HS-27A (cell line): Measurements from ENCODE around the gene RASGEF1B.

ENCODE experiments used
- DNase-seq: peaks from one replicate; pipeline ENCODE4 v3.0.0-alpha.2; 2012; ENCODE audit warnings: low read depth, missing footprints

The RASGEF1B gene

DNA sequence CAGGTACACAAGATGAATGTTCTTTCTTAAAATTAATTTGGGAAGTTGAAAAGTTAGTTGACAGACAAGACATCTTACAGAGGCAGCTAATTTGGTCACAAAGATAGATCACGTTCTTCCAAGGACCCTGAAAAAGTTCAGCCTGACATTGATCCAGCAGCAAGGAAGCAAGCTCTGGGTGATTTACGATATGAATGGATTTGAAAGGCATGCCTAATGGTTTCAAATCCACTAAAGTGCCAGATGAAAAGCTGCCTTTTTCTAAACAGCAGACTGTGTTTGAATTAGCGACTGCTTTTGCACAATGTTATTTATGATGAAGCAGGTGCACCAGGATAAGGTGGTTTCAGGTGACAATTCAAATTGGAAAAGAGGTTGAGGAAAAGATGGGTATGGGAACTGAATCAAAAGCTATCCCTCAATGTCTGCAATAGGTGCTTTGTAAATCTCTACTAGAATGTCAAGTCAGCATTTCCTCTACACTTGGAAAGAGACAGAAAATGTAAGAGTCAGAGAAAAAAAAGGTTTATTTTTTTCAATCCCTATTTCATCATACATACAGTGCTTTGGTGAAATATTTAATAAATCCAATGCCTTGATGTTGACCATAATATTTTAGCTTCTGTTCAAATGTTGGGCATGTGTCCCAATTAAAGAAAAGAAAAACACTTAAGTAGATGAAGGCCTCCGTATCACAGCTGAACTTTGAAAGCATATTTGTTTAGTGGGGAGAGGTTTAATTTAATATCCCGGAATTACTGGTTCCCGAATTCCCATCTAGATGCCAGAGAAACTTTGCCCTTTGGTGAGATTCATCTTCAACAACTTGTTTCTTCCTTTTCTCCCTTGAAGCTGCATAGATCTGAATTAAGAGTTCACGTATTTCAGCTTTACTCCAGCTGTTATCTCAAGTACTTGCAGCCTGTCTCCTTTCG, 6.0 kb downstream of the RASGEF1B start:
- no peak for DNase-seq

DNA sequence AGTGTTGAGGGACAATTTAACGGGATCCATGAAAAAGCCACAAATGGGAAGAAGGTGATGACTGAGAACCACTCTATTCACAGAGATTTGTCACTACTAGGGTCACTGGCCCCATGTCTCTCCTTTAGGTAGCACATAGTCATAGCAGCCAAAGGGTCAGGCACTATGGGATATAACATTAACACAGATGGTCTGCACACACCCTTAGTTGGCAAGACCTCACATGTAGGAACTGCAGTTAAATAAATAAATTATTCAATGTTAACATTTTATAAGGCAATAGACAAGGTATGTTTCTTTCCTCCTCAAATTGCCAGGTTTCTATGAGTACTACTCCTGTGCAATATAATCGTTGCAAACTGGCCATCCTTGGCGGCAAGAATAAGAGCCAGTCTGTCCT, 10.9 kb downstream of the RASGEF1B start:
- DNase-seq, result no peak

DNA sequence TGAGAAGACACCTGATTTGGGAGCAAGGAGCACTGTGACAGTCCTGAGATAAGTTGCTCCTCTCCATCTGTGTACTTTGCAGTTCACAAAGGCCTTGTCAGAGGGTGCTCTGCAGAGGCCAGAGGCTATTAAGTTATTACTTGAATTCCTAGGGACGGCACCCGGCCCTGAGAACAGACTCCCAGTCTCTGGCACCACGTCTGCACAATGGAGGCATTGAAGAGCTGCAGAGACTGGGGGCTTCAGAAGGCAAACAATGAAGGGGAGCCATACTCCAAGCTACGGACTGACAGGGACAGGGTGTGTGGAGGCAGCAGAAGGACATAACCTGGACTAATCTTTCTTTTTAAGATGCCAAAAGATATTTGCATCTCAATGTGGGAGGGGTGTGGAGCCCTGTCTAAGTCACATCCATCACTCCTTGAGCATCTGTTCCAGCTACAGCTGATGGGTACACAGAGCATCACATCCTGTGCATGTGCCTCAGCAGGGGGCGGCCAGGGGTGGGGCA, 11.5 kb downstream of the RASGEF1B start:
- DNase-seq, result no peak

DNA sequence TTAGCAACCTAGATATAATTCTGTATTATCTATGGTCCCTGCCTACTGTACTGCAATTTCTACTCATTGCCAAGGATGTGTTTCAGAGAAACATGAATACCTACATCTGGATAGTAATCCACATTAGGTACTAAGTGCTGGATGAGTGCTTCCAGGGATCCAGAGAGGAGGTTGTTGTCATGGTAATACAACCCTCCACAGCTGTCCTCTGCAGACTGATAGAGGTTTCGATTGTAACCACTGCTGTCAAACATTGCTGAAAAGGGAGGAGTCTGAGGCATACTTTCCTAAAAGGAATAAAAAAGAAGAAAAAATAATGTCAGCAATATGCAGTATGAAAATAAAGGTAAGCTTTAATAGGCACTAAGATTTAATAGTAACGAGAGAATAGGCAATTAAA, 12.5 kb downstream of the RASGEF1B start:
- DNase-seq, result no peak

DNA sequence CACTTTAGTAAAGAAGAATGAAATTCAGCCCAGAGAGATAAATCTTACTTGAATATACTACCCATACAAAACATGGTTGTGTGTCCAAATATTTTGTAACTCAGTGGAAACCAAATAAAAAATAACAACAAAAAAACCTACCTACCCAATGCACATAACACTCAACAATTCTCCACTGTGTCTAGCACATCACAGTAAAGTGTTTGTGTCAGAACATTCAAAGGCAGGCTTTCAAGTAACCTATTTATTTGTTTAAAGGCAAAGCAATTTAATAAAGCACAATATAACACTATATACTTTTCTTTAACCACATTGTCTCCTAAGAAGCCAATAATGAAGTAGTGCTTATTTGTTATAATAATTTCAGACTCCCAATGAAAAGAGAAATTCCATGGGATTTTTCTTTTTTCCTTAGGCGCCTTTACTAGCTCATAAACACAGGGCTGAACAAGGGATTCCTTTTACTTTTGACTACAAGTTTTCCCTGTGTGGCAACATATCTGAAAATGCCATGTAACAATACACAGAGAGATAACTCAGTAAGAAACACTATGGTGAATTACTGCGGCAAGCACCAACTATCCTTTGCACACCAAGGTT, 13.7 kb downstream of the RASGEF1B start:
- no peak for DNase-seq

DNA sequence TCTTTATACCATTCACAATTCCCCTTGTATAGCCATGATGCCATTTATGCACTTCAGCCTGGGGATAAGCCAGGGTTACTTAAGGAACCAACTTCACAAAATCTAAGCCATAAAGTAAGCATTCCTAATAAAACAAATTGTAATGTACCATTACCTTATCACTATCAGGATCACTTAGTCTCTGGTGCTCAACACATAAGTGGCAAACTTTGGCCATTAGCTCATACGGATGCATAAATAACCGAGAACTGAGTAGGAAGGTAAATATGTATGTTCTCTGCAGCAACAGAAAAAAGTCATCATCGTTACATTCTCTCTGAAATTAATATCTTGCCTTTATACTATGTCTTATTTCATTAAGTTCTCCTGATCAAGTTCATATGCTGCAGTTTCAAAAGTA, 14.4 kb downstream of the RASGEF1B start:
- no peak for DNase-seq

DNA sequence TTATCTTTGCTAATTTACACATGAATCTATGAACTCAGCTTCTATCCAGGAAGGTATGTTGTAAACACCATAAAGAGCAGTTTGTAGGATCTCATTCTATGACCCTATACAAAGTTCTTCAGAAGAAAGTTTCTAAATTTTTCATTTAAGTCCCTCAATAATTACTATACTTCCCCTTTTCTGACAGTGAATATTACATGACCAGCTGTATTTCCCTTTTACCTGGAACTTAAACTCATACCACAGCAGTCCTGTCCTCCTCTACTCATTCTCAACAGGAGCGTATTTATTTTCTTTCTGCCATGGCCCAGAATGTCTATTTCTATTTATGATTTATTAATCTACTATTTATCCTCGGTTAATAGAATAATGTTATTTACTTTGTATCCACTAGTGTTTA, 15.8 kb downstream of the RASGEF1B start:
- DNase-seq, result no peak

DNA sequence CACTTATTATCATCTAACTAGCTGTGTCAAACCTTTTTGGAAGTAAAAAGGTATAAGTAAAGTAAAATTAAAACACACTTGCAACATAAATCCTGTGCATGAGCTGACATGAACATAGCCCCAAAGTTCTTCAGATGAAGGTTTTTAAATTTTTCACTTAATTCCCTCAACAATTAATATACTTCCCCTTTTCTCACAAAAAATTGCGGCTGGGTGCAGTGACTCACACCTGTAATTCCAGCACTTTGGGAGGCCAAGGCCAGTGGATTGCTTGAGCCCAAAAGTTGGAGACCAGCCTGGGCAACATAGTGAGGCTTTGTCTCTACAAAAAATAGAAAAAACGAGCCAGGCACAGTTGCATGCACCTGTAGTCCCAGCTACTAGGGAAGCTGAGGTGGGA, 16.8 kb downstream of the RASGEF1B start:
- DNase-seq, result no peak

DNA sequence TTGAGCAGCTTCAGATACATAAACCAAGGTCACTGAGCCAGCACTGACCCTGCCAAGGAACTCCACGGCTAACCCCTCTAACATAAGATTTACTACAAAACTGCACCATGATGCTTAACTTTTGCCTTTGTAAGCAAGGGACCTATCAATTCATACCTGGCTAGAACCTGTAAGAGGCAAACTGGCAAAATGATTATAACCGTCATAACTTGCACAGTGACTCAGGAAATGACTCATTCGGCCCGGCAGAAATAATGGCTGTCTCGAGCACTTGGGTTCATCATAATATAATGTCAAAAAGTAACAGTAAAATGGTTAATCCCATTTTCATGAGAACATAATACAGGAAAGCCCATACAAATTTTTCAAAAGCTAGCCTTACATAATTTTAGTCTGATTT, 17.2 kb downstream of the RASGEF1B start:
- DNase-seq, result no peak

DNA sequence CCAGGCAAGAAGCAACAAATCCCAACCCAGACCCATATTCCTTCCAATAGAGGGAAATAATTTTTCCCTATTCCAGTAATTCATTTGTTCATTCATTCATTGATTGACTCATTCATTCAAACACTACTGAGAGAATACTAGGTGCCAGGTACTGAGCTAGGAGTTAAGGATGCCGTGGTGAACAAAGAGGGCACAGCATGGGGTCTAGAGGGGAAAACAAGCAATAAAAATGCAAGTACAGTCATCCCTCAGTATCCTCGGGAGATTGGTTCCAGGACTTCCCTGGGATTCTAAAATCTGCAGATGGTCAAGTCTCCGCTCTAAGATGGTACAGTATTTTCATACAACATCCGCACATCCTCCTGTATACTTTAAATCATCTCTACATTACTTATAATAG, 18.7 kb downstream of the RASGEF1B start:
- DNase-seq, result no peak

DNA sequence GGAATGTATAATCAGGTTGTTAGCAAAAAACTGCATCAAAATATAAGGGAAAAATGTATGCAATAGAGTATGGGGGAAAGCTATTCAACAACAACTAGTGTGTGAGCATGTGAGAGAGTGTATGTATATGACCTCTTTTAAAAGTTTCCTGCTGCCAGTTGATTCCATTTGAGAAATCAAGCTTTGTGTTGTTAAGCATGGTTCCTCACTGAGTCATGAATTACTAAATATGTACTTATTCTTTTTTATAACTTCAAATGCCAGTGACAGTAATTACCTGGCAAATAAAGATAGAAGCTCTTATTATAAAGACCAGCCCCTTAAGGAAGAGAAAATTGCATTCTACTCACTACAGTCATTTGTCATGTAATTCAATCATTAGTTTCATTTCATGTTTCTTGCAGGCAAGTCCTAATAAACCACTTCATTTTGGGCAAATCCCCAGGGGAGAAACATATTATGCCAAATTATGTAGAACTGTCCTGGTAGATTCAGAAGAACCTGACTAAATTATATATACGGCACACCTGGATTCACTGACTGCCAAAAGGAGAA, 19.2 kb downstream of the RASGEF1B start:
- no peak for DNase-seq

DNA sequence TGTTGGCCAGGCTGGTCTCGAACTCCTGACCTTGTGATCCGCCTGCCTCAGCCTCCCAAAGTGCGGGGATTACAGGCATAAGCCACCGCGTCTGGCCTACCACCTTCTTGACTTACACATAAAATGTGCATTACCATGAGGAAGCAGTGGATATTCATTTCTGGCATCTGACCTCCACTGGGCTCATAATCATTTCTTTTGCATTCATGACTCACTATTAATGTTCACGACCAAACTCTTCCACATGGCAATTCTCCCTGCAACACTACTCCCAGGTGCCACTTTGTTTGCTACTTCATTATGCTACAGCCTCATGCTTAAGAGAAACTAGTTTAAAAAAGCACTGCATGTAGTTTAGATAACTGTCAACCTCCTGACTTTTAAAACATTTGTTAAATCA, 22.7 kb downstream of the RASGEF1B start:
- DNase-seq, result no peak

DNA sequence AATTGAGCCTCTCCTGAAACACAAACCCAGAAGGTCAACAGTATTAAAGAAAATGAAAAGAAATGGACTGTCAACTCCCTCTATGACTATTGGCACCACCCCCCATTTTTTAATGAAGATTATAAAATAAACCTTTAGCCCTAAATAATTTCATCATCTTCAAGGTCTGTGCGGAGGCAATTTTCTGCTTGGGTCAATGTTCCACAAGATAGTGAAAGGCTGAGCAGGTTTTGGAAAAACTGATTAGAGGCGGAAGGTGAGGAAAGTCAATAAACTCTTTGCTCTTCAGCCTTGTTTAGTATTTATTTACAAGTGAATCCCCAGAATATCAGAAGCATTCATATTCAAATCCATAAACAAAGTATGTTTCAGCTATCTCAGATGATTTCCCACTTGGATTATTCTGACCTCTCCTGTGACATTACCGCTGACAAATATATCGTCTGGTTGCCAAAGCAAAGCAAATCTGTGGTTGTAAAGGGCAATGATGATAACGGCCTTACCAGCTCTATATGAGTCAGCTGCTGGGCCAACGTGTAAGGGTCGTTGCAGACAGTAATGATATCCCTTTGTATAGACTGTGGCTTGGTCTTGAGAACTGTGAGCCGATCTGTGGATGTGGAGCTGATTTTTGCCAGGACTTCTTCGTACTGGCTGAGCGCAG, 24.0 kb downstream of the RASGEF1B start:
- DNase-seq, result no peak

DNA sequence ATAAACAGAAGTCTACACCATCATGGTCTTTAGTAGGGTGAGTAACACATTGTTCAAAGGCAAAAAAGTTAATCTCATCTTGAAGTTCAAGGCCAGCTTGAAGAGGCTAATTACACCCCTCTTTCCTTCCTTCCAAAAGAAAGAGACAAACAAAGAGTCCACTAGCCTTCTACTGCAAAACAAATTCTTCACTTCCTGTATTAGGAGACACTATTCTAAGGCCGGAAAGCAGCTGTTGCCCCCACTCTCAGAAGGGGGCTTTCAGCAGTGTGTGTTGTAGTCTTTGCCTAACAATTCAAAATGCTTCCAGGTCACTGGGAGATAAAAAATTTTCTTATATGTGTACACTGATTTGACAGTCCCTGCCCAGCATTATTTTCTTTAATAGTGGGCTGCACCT, 25.1 kb downstream of the RASGEF1B start:
- no peak for DNase-seq

DNA sequence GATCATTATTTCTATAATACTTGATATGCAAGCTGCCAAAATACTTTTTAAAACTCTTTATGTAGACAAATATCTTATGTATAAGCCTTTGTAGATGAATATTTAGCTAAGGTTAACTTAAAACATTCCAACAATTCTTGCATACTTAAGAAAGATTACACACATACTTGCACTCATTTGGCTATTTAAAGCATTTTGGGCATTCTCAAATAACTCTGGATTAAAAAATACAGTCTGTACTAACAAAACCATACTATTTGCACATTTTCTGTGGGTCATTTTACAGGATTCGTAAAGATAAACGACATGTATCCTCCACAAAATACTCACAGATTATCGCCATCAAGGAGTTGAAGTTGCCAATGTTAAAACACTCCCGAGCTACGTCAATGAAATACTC, 26.5 kb downstream of the RASGEF1B start:
- no peak for DNase-seq

DNA sequence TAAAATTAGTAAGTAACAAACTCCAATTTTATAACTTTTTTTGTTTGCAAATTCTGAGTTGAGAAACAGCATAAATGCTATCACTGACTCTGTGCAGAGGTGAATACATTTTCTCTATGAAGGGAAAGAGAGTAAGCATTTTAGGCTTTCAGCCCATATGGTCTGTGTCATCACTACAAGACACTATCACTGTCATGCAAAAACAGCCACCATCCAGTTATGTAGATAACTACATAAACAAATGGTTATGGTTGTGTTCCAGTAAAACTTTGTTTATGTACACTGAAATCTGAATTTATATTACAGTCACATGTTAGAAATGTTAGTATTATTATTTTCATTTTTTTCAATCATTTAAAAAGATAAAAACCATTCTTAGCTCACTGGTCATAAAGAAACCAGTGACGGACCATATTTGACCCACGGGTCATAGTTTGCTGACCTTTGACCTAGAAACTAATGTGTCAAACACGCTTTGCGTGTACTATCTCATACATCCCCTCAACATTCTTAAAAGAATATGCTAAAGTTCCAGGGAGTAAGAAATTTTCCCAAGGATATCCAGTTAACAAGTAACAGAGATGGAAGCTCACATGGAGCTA, 29.1 kb downstream of the RASGEF1B start:
- DNase-seq, result no peak

DNA sequence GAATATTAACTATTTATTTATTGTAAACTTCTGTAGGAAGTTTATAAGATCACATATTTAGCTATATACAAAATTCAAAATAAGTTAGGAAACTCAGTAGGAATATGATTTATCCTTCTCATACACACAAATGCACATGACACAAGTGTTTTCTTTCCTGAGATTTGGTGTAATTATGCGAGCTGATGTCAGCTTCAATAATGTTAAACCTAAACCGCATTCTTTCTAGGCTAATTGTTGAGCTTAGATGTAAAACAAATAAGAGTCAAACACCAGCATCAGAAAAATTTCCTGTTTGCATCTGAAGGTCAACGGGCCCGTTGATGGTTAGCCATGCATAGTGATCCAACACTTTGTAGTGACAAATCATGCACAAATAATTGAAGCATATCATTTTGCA, 30.8 kb downstream of the RASGEF1B start:
- DNase-seq, result no peak

DNA sequence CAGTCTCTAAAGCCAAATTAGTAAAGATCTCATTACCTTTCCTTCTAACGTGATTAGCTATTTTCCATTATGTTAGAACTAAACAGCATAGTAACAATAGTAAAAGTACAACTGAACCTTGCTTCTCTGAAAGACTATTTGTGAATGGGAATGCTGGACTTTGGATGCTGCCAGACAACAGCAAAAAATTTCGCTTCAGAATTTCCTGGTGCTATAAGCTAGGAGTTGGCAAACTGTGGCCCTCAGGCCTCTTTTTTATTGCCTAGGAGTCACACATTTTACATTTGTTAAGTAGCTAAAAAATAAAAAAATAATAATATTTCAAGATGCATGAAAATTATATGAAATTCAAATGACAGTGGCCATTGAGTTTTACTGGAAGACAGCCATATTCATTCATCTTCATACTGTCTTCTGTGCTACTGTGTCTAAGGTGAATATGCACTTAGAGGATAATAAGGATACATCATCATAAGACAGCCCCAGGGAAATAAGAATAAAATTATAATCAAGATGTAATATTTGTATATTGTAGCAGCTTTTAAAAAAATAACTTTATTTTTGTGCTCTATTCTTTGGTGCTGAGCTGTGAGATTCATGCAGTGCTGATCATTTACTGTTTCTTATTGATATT, 34.6 kb downstream of the RASGEF1B start:
- no peak for DNase-seq

DNA sequence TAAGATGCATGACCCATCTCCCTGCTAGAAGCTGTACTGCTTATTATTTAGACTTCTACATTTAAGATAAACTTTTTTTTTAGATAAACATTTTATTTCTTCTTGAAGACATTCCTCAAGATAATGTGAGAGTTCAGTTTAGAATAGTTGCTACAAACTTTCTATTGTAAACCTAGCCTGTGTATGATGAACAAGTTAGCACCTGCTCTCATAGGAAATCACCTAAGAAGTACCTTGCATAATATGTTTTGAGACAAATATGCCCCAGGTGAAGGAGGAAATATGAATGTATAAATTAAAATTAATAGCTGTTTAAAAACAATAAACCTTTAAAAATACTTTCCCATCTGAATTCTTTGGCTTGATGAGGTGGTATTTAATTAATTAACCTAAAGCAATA, 35.6 kb downstream of the RASGEF1B start:
- DNase-seq, result no peak

DNA sequence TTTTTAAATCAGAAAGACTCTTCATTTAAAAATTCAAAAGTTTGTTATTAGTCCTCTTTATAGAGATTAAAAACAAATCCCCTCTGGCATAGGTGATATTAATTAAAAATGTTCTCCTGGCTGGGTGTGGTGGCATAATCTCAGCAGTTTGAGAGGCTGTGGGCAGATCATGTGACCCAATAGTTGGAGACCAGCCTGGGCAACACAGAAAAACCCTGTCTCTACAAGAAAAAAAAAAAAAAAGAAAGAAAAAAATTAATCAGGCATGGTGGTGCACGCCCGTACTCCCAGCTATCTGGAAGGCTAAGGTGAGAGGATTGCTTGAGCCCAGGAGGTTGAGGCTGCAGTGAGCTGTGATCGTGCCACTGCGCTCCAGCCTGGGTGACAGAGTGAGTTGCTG, 38.9 kb downstream of the RASGEF1B start:
- no peak for DNase-seq

DNA sequence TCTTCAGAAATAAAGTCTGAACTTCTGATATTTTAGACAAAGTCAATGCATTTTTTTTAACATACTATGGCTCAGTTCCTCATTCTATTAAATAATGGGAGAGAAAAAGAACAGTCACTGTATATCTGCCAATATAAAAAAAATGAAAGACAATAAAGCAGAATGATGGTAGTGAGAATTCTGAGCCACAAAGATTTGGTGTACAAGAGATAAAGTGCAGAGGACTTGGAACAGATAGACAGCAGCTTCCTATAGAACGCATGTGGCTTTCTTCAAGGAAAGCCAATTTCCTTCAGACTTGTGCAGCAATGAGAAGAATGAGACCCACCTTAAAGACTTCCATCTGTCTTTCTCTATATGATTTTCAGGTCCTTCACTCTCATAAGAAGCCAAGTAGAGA, 39.7 kb downstream of the RASGEF1B start:
- DNase-seq, result no peak

DNA sequence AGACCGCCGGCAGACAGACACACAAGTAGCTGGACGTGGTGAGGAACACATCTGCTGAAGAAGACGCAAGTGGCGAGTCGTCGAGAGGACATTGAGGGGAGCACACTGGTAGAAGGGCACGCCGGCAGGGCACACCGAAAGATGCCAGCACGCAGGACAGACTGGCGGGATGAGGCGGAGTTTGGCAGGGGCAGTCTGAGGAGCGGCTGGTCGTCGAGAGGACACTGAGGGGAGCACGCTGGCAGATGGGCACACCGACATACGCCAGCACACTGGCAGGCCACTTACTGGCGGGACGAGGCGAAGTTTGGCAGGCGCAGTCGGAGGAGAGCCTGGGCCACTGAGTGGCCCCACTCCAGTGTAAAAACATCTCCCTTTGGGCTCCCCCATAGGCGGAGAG, 42.1 kb downstream of the RASGEF1B start:
- no peak for DNase-seq
